ENCODE results near the gene ASNSD1. TPM values are rescaled to one million over a fixed set of nuclear protein-coding genes. Genes with fewer than 3 reads are reported as not detected.

ASNSD1 gene
- total and polyA plus RNA-seq, 9 of the 15 experiments (the other 6 are each of a cell fraction or from before 2014, with no cell fraction given) = 23.9 to 56.4 (median 38.3) TPM

- TF ChIP-seq ELF1 (tag; IDR thresholded peaks at IDR 0.05) = no peak
- peak; percentile 68 for TF ChIP-seq TAF9B (IDR thresholded peaks at IDR 0.05; ENCODE audit: partially characterized antibody)
- no peak for TF ChIP-seq IRF2 (CRISPR knock-in tag; IDR thresholded peaks at IDR 0.05)
- no peak for TF ChIP-seq GATAD2A (IDR thresholded peaks at IDR 0.05)
- no peak for TF ChIP-seq KLF1 (tag; IDR thresholded peaks at IDR 0.05)
- no peak for TF ChIP-seq CSDE1 (IDR thresholded peaks at IDR 0.05)
- TF ChIP-seq CTBP1 (IDR thresholded peaks at IDR 0.05; ENCODE audit: borderline replicate concordance) = no peak; the same call in 1 of the 2 replicates
- no peak for TF ChIP-seq XRCC5 (IDR thresholded peaks at IDR 0.05; ENCODE audit: low read depth, low read length)
- TF ChIP-seq ZNF561 (CRISPR knock-in tag; conservative IDR thresholded peaks at IDR 0.05) = no peak
- TF ChIP-seq, protein P1, sequence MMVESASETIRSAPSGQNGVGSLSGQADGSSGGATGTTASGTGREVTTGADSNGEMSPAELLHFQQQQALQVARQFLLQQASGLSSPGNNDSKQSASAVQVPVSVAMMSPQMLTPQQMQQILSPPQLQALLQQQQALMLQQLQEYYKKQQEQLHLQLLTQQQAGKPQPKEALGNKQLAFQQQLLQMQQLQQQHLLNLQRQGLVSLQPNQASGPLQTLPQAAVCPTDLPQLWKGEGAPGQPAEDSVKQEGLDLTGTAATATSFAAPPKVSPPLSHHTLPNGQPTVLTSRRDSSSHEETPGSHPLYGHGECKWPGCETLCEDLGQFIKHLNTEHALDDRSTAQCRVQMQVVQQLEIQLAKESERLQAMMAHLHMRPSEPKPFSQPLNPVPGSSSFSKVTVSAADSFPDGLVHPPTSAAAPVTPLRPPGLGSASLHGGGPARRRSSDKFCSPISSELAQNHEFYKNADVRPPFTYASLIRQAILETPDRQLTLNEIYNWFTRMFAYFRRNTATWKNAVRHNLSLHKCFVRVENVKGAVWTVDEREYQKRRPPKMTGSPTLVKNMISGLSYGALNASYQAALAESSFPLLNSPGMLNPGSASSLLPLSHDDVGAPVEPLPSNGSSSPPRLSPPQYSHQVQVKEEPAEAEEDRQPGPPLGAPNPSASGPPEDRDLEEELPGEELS (CRISPR knock-in tag; IDR thresholded peaks at IDR 0.05; ENCODE audit: borderline replicate concordance) = no peak
- TF ChIP-seq GTF3C2 (IDR thresholded peaks at IDR 0.05; ENCODE audit: borderline replicate concordance, extremely low read depth, insufficient read length) = no peak
- TF ChIP-seq, protein P2, sequence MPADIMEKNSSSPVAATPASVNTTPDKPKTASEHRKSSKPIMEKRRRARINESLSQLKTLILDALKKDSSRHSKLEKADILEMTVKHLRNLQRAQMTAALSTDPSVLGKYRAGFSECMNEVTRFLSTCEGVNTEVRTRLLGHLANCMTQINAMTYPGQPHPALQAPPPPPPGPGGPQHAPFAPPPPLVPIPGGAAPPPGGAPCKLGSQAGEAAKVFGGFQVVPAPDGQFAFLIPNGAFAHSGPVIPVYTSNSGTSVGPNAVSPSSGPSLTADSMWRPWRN (IDR thresholded peaks at IDR 0.05; ENCODE audit: low read depth) = no peak
- TF ChIP-seq PATZ1 (CRISPR knock-in tag; IDR thresholded peaks at IDR 0.05; ENCODE audit: borderline replicate concordance) = no peak
- no peak for TF ChIP-seq SAFB (IDR thresholded peaks at IDR 0.05; ENCODE audit: borderline replicate concordance, low read depth, low read length)
- TF ChIP-seq NR4A1 (CRISPR knock-in tag; IDR thresholded peaks at IDR 0.05) = no peak
- no peak for TF ChIP-seq NR4A1 (tag; IDR thresholded peaks at IDR 0.05)
- peak; percentile 93 for TF ChIP-seq TEAD4 (IDR thresholded peaks at IDR 0.05; ENCODE audit: low read length)
- TF ChIP-seq TEAD4 (CRISPR knock-in tag; IDR thresholded peaks at IDR 0.05; ENCODE audit: borderline replicate concordance) = no peak
- TF ChIP-seq, protein P3, sequence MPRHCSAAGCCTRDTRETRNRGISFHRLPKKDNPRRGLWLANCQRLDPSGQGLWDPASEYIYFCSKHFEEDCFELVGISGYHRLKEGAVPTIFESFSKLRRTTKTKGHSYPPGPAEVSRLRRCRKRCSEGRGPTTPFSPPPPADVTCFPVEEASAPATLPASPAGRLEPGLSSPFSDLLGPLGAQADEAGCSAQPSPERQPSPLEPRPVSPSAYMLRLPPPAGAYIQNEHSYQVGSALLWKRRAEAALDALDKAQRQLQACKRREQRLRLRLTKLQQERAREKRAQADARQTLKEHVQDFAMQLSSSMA (CRISPR knock-in tag; IDR thresholded peaks at IDR 0.05) = no peak
- no peak for TF ChIP-seq MTA3 (IDR thresholded peaks at IDR 0.05; ENCODE audit: borderline replicate concordance)
- no peak for TF ChIP-seq KAT2B (IDR thresholded peaks at IDR 0.05; ENCODE audit: low read depth, low read length)
- no peak for TF ChIP-seq ZNF57 (CRISPR knock-in tag; IDR thresholded peaks at IDR 0.05)
Observed at GRCh38 chr2:189613077-189613636, 48.1 kb upstream of the ASNSD1 start (continued).
